LNCAP (cell line): ENCODE results near the gene ZSWIM9.

Experiments
- TF ChIP-seq, protein P1 (sequence below): fragments of 450-650 bp; IDR thresholded peaks from 2 replicates; pipeline ENCODE4 v1.5.1; 2017; ENCODE audit warnings: mild to moderate bottlenecking

ZSWIM9 gene

DNA sequence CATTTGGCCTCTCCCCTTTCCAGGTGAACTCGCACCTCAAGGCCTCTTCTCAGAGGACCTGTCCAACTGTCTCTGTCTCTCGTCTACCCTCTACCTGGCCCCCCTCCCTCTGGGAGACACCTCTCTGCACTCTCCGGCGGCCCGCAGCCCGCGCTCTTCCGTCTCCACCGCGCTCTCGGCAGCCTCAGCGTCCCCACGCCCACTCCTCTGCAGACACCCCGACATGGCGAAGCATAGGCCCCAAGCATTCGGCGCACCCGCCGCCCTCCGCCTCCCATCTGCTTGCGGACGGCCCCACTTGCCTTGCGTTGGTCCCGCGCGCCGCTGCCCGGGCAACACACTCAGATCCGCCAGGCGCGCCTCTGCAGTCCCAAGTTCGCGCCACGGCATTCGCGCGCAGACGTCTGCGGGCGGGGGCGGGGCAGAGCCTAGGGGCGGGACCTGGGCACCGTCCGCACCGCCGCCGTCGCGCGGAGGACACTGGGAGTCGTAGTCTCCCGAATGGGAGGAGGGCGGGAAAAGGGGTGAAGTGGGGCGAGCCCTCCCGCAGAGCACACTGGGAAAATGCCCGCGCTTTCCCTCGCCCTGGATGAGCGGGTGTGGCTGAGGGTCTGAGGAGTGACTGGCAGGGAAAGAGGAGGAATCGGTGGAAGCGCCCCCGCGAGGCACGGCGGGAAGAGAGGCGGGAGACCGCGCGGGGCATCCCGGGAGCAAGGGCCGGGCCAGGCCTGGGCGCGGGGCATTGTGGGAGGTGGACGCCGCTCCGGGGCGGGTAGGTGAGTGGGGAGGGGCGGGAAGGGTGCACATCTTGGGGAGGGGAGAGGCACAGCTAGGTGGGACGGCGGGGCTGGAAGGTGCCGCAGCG is at the start of gene ZSWIM9, which contains the start of gene LIG1:
Gene ZSWIM9, plus strand, starts transcription at position 742 of the 865 bp plus-strand sequence. CDS start 1,123 bp downstream, outside the sequence.
Gene LIG1, minus strand, starts transcription at position 406 of the 865 bp plus-strand sequence. CDS start 4,778 bp downstream, outside the sequence.
- TF ChIP-seq, protein P1, sequence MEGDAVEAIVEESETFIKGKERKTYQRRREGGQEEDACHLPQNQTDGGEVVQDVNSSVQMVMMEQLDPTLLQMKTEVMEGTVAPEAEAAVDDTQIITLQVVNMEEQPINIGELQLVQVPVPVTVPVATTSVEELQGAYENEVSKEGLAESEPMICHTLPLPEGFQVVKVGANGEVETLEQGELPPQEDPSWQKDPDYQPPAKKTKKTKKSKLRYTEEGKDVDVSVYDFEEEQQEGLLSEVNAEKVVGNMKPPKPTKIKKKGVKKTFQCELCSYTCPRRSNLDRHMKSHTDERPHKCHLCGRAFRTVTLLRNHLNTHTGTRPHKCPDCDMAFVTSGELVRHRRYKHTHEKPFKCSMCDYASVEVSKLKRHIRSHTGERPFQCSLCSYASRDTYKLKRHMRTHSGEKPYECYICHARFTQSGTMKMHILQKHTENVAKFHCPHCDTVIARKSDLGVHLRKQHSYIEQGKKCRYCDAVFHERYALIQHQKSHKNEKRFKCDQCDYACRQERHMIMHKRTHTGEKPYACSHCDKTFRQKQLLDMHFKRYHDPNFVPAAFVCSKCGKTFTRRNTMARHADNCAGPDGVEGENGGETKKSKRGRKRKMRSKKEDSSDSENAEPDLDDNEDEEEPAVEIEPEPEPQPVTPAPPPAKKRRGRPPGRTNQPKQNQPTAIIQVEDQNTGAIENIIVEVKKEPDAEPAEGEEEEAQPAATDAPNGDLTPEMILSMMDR = no peak

DNA sequence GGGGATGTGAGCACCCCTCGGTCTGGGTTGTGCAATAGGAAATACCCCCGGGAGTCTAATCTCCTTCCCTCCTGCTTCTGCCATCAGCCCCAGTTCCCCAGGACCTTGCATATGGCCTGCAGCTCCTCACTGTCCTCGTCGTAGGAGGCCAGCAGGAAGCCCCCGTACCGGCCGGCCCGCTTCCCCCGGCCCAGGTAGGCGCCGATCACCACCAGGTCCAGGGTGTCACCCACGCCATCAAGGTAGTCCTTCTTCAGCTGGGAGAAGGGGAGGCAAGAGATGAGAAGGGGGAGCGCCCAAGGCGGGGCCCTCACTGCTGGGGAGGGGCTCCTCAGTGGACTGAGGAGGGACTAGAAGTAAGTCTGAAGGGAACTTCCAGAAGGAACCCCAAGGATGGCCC is 49.4 kb upstream of the ZSWIM9 start:
- TF ChIP-seq, protein P1 = no peak

DNA sequence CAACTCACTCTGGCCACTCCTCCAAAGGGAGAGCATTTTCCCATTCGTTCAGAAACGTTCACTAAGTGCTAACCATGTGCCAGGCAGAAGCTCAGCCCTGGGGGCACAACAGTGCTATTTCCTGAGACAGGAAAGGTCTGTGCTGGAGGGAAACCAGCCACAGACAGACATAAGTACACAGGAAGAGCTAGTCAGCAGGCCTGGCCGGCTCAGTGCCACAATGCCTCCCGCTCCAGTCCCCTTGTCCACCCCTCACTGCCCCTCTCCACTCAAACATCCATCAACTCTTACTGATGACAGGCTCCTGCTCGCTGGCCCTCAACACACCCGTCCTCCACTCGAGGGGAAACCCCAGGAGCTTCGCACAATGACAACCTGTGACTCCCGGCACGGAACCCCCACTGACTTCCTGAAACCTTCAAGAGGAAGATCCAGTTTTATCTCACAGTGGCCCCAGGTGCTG is 48.5 kb upstream of the ZSWIM9 start:
- TF ChIP-seq, protein P1 = no peak

DNA sequence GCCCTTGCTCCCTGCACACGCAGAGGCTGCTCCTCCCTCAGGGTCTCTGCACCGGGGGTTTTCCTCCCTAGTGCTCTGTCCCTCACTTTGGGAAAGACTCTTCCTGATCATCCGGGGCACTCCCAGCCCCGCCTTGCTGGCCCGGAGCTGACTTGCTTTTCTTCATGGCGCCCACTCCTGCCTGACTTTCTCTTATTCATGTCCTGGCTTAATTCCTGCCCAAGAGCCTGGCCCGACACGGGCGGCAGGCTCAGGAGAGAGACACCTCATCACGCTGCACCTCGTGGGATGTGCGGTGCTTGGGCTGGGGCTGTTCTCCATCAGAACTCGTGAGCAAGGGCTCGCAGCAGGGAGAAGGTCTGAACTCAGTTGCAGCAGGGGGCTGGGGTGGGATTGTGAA is 48.1 kb upstream of the ZSWIM9 start:
- TF ChIP-seq, protein P1 = no peak

DNA sequence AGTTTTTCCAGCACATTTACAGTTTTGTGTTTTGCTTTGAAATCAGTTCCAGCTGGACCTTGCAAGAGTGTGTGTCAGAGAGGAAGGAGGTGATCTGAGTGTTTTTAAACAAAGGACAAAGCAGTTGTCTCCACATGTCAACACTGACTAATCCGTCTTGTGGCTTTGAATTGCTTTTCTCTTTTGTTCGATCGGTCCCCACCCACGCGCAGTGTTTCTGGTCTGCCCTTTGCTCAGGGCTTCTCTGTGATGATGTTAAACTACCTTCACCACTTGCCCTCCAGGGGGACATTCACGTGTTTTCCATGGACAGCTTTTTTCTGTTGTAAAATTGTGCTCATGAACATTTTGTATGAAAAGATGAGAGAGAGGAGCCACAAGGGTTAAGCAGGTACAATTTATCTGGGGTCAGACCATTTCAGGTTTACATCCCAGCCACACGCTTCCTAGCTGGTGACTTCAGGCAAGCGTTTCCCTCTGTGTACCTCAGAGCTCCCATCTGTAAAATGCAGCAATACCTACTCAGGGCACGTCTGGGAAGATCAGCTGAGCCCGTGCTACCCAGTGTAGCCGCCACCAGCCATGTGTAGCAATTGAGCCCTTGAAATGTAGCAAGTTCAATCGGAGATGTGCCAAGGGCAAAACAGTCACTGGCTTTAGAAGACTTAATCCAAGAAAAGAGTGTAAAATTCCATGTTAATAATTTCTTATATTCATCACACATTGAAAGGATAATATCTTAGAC is 46.4 kb upstream of the ZSWIM9 start:
- TF ChIP-seq, protein P1 = no peak

DNA sequence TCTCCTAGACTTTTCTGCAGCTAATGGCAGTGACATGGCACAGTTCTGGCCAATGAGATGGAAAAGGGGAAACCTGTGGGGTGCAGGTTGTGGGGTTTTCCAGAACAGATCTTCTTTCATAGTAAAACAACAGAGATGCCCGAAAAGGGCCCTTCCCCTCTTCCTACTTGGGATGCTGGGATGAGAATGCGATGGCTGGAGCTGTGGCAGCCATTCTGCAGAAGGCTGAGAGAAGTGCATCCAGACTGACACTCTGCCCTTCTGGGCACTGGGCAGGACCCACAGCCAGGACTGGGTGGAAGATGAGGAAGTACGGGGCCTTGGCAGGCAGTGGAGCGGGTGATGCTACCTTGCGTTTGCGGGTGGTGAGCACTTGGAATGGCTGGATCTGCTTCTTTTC is 42.9 kb upstream of the ZSWIM9 start:
- TF ChIP-seq, protein P1 = no peak

DNA sequence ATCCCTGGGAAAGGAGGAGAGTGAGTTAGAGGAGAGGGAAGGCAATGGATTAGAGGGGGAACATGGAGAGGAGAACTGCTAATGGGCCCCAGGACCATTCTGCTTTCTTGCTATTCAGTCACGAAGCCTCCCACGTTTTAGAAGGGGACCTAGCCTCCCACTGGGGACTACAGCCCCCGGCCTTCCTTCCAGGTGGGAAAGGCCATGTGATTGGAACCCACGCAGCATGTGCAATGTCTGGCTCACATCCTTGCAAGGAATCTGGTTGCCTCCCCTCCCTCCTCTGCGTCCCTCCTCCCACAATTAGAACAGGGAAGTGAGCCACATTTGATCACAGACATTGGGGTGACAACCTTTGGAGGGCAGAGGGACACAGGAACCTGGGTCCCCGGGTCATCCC is 37.4 kb upstream of the ZSWIM9 start:
- TF ChIP-seq, protein P1 = no peak
